ENCODE results near the gene NPR1. TPM values are rescaled to one million over a fixed set of nuclear protein-coding genes. Genes with fewer than 3 reads are reported as not detected.

Gene NPR1
- total and polyA plus RNA-seq, 7 donors = 4.5 to 11.1 (median 8.5) TPM

- ATAC-seq (no peak), DNase-seq (no peak)
- Histone ChIP-seq H3K4me3 (peak overlapping the region; percentile 4), H3K27me3 (ENCODE audit: insufficient read depth in 3 of 3, low read length in 2 of 3) (no peaks in the 10 kb centered on the region), H3K36me3 (ENCODE audit: insufficient read depth in 1 of 2, low read depth in 1 of 2) (peaks cover 31 to 97% of the 10 kb centered on the region in 2 donors), H3K9me3 (no peaks in the 10 kb centered on the region), H3K4me1 (peaks cover 72% of the 10 kb centered on the region), H3K27ac (peak overlapping the region; percentile 100)
- intact Hi-C loops (cut with DNase I) = no loop called here
- WGBS, 3 donors = 71 to 85% (median 72%) methylated on average over 11 of the region's 11 CpGs
- no peak for TF ChIP-seq CTCF (IDR thresholded peaks at IDR 0.05)
Observed at GRCh38 chr1:153642161-153642560, 36.3 kb upstream of the NPR1 start.

DNA sequence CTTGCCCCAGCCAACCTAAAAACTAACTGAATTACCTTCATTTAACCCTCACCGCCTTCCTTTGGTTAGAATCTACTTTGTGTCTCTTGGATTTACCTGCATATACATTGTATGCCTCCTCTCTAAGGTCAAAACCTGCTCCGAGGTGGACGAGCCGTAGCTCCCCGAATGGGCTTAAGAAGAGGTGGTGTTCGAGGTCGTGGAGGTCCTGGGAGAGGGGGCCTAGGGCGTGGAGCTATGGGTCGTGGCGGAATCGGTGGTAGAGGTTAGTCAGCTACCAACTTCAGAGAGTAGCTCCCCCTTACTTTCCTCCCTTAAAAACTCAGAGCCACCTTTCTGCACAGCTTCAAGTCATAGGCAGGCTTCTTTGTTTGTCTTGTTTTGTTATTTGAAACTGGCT, 35.4 kb upstream of the NPR1 start:
- H3K4me3 ChIP-seq = no peak overlapping the region
- H3K36me3 ChIP-seq (ENCODE audit: insufficient read depth in 1 of 2, low read depth in 1 of 2) = peaks cover 29 to 87% of the 10 kb centered on the region in 2 donors
- DNase-seq (no peak), ATAC-seq (no peak)
- no peak for TF ChIP-seq CTCF (IDR thresholded peaks at IDR 0.05)
- H3K27ac ChIP-seq = peak overlapping the region; percentile 100
- no peaks in the 10 kb centered on the region for H3K9me3 ChIP-seq
- H3K27me3 ChIP-seq (ENCODE audit: insufficient read depth in 3 of 3, low read length in 2 of 3) = no peaks in the 10 kb centered on the region
- 88 to 90% (median 88%) methylated on average over 11 of the region's 11 CpGs for WGBS, 3 donors
- H3K4me1 ChIP-seq = peaks cover 70% of the 10 kb centered on the region
- intact Hi-C loops (cut with DNase I) = no loop called here

GRCh38 chr1:153643816-153644215, 34.7 kb upstream of the NPR1 start:
- H3K4me1 ChIP-seq = peaks cover 68% of the 10 kb centered on the region
- intact Hi-C loops (cut with DNase I) = no loop called here
- H3K4me3 ChIP-seq = no peak overlapping the region
- H3K36me3 ChIP-seq (ENCODE audit: insufficient read depth in 1 of 2, low read depth in 1 of 2) = peaks cover 26 to 80% of the 10 kb centered on the region in 2 donors
- H3K27ac ChIP-seq = peak overlapping the region; percentile 100
- ATAC-seq = no peak
- DNase-seq = no peak
- no peak for TF ChIP-seq CTCF (IDR thresholded peaks at IDR 0.05)
- H3K27me3 ChIP-seq (ENCODE audit: insufficient read depth in 3 of 3, low read length in 2 of 3) = no peaks in the 10 kb centered on the region
- no peaks in the 10 kb centered on the region for H3K9me3 ChIP-seq

DNA sequence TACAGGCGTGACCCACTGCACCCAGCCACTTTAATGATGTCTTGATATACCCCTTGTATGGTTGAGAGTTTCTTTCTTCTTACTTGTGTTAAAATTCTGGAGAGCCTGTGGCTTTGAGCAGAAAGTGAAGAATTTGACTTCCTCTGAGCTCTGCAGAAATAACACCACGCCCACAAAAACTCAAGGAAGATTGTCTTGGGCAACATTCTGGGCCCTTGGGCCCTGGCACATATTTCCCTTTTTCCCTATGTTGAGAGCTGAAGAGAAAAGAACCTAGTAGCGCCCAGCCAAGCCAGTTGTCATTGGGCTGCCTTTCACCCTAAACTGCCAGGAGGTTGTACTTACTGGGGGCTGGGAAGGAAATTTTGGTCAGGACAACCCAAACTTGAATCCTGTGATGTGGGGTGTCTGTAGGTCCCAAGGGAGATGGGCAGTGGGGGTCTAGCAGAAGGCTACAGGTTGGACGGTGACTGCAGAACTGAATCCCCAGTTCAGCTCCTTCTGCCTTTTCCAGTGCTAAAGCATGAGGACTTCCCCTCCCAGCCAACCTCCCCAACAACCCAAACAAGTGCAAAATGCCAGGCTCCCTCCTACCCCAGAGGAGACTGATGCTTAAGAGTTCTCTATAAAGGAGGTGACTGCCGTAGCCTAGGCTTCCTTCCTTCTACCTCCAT, 31.7 kb upstream of the NPR1 start:
- Histone ChIP-seq H3K27ac (peak overlapping the region; percentile 43), H3K36me3 (ENCODE audit: insufficient read depth in 1 of 2, low read depth in 1 of 2) (peaks cover 17 to 50% of the 10 kb centered on the region in 2 donors), H3K4me3 (no peak overlapping the region), H3K4me1 (peaks cover 55% of the 10 kb centered on the region), H3K9me3 (no peaks in the 10 kb centered on the region), H3K27me3 (ENCODE audit: insufficient read depth in 3 of 3, low read length in 2 of 3) (no peaks in the 10 kb centered on the region)
- ATAC-seq (peak in 1 of 4 donors; percentile 0), DNase-seq (no peak)
- no peak for TF ChIP-seq CTCF (IDR thresholded peaks at IDR 0.05)
- 68 to 84% (median 74%) methylated on average over 5 of the region's 5 CpGs for WGBS, 3 donors
- intact Hi-C loops (cut with DNase I) = no loop called here

DNA sequence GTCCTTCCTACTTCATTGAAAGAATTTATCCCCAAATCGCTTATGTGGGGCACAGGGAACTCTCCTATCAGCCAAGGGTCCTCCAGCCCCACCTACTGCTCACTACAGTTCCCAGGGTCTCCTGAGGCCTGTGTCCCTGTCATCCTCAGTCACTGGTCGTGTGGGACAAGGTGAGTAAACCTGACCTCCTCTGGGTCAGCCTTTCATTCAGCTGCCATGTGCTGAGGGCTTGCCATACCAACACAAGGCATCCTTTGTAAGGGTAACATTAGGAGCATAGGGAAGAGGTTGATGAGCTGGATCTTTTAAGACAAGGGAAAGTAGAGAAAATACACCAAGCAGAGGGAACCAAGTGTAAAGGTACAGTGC, 31.2 kb upstream of the NPR1 start:
- intact Hi-C loops (cut with DNase I) = no loop called here
- H3K27ac ChIP-seq = peak overlapping the region; percentile 43
- peak in 3 of 4 donors; percentile 22 to 32 (median 31) for ATAC-seq
- H3K27me3 ChIP-seq (ENCODE audit: insufficient read depth in 3 of 3, low read length in 2 of 3) = no peaks in the 10 kb centered on the region
- H3K36me3 ChIP-seq (ENCODE audit: insufficient read depth in 1 of 2, low read depth in 1 of 2) = peaks cover 13 to 45% of the 10 kb centered on the region in 2 donors
- peaks cover 50% of the 10 kb centered on the region for H3K4me1 ChIP-seq
- H3K9me3 ChIP-seq = no peaks in the 10 kb centered on the region
- no peak for TF ChIP-seq CTCF (IDR thresholded peaks at IDR 0.05)
- H3K4me3 ChIP-seq = no peak overlapping the region
- DNase-seq = no peak
- 23 to 66% (median 43%) methylated on average over 2 of the region's 2 CpGs for WGBS, 3 donors
